HEK293 (cell line): ENCODE results near the gene KITLG.

Source experiments
- CTCF ChIA-PET: fragments of 350-600 bp; formaldehyde crosslinking; extraction: SDS; loops from one replicate; lab custom pipeline; 2021; ENCODE audit warnings: antibody characterized with exemption; lab: Yijun Ruan, JAX
- POLR2A ChIA-PET: fragments of 300-600 bp; formaldehyde crosslinking; extraction: SDS; loops from one replicate; lab custom pipeline; 2020; ENCODE audit warnings: antibody characterized with exemption, inconsistent platforms; lab: Yijun Ruan, JAX
- H3K27ac ChIP-seq: fragments of 200-500 bp; sonication (Bioruptor generic); 2 replicates; pipeline ENCODE4 v1.5.1; 2014; ENCODE audit warnings: low read depth, low read length, control low read depth, inconsistent platforms; ENCODE audit errors: extremely low read depth
- H3K36me3 ChIP-seq, 2 experiments: fragments of 200-500 bp in 1 of 2; sonication (Bioruptor generic) in 1 of 2; 1 replicate in 1 of 2; 2 replicates in 1 of 2; pipeline ENCODE4 v1.5.1; 2014 to 2017; ENCODE audit warnings: inconsistent platforms in 2 of 2, low read length in 2 of 2; ENCODE audit not compliant: control insufficient read depth in 2 of 2, insufficient read depth in 1 of 2
- H3K4me1 ChIP-seq: fragments of 200-500 bp; sonication (Bioruptor generic); 2 replicates; pipeline ENCODE4 v1.5.1; 2014; ENCODE audit warnings: mild to moderate bottlenecking, low read length, inconsistent platforms; ENCODE audit not compliant: control insufficient read depth, insufficient read depth
- H3K4me3 ChIP-seq: 2 replicates; pipeline ENCODE4 v1.5.1; 2011; ENCODE audit warnings: low read depth, mild to moderate bottlenecking, control low read depth, low read length, moderate library complexity
- H3K9me3 ChIP-seq: fragments of 200-500 bp; sonication (Bioruptor generic); 2 replicates; pipeline ENCODE4 v1.5.1; 2014; ENCODE audit warnings: low read depth, low read length, inconsistent platforms; ENCODE audit not compliant: control insufficient read depth, insufficient read depth
- GLIS1 ChIP-seq: fragments of 450-650 bp; formaldehyde crosslinking; IDR thresholded peaks from 2 replicates; pipeline ENCODE4 v1.5.1; 2016; ENCODE audit warnings: missing biosample characterization, missing genetic modification characterization
- KLF9 ChIP-seq: fragments of 450-650 bp; formaldehyde crosslinking; IDR thresholded peaks from 2 replicates; pipeline ENCODE4 v1.5.1; 2016; ENCODE audit warnings: missing biosample characterization, missing genetic modification characterization, low read depth
- REST ChIP-seq: fragments of 450-650 bp; formaldehyde crosslinking; IDR thresholded peaks from 2 replicates; pipeline ENCODE4 v1.5.1; 2016; ENCODE audit warnings: missing biosample characterization, missing genetic modification characterization
- SALL2 ChIP-seq: fragments of 450-650 bp; formaldehyde crosslinking; IDR thresholded peaks from 2 replicates; pipeline ENCODE4 v1.5.0; 2017; ENCODE audit warnings: missing biosample characterization, mild to moderate bottlenecking, missing genetic modification characterization, borderline replicate concordance
- TCF7L2 ChIP-seq: IDR thresholded peaks from 2 replicates; pipeline ENCODE4 v1.6.1; 2011; ENCODE audit warnings: low read depth, mild to moderate bottlenecking, inconsistent platforms, low read length, moderate library complexity, borderline replicate concordance
- ZBTB48 ChIP-seq: fragments of 450-650 bp; formaldehyde crosslinking; IDR thresholded peaks from 2 replicates; pipeline ENCODE4 v1.5.1; 2016; ENCODE audit warnings: missing biosample characterization, missing genetic modification characterization
- ZFP3 ChIP-seq: fragments of 450-650 bp; formaldehyde crosslinking; IDR thresholded peaks from 2 replicates; pipeline ENCODE4 v1.5.1; 2016; ENCODE audit warnings: low read depth, missing biosample characterization, missing genetic modification characterization
- ZNF114 ChIP-seq: fragments of 450-650 bp; formaldehyde crosslinking; IDR thresholded peaks from 2 replicates; pipeline ENCODE4 v1.5.0; 2017; ENCODE audit warnings: missing biosample characterization, missing genetic modification characterization
- ZNF148 ChIP-seq: fragments of 450-650 bp; formaldehyde crosslinking; IDR thresholded peaks from 2 replicates; pipeline ENCODE4 v1.5.0; 2017; ENCODE audit warnings: missing biosample characterization, missing genetic modification characterization, borderline replicate concordance
- ZNF292 ChIP-seq: fragments of 450-650 bp; formaldehyde crosslinking; IDR thresholded peaks from 2 replicates; pipeline ENCODE4 v1.5.1; 2016; ENCODE audit warnings: low read depth, missing biosample characterization, missing genetic modification characterization, borderline replicate concordance
- ZNF335 ChIP-seq: fragments of 450-650 bp; formaldehyde crosslinking; conservative IDR thresholded peaks from 2 replicates; pipeline ENCODE4 v1.5.1; 2016; ENCODE audit warnings: missing biosample characterization, missing genetic modification characterization
- ZNF398 ChIP-seq: fragments of 450-650 bp; formaldehyde crosslinking; IDR thresholded peaks from 2 replicates; pipeline ENCODE4 v1.5.1; 2017; ENCODE audit warnings: missing biosample characterization, missing genetic modification characterization
- ZNF426 ChIP-seq: fragments of 450-650 bp; formaldehyde crosslinking; IDR thresholded peaks from 2 replicates; pipeline ENCODE4 v1.5.1; 2017; ENCODE audit warnings: missing biosample characterization, missing genetic modification characterization, mild to moderate bottlenecking, inconsistent platforms, moderate library complexity
- ZNF449 ChIP-seq: fragments of 450-650 bp; formaldehyde crosslinking; IDR thresholded peaks from 2 replicates; pipeline ENCODE4 v1.5.1; 2017; ENCODE audit warnings: missing biosample characterization, mild to moderate bottlenecking, missing genetic modification characterization, moderate library complexity
- ZNF501 ChIP-seq: fragments of 450-650 bp; formaldehyde crosslinking; IDR thresholded peaks from 2 replicates; pipeline ENCODE4 v1.5.1; 2016; ENCODE audit warnings: missing biosample characterization, missing genetic modification characterization
- ZNF626 ChIP-seq: fragments of 450-650 bp; sonication (Bioruptor Pico); formaldehyde crosslinking; IDR thresholded peaks from 2 replicates; pipeline ENCODE4 v1.5.1; 2018; ENCODE audit warnings: missing biosample characterization, missing genetic modification characterization, inconsistent platforms
- ZNF701 ChIP-seq: fragments of 450-650 bp; formaldehyde crosslinking; IDR thresholded peaks from 2 replicates; pipeline ENCODE4 v1.5.1; 2016; ENCODE audit warnings: missing biosample characterization, missing genetic modification characterization
- ZNF776 ChIP-seq: fragments of 450-650 bp; formaldehyde crosslinking; IDR thresholded peaks from 2 replicates; pipeline ENCODE4 v1.5.0; 2017; ENCODE audit warnings: missing biosample characterization, missing genetic modification characterization, borderline replicate concordance
- ZNF830 ChIP-seq: fragments of 450-650 bp; IDR thresholded peaks from 2 replicates; pipeline ENCODE4 v1.5.0; 2018; ENCODE audit warnings: missing biosample characterization, missing genetic modification characterization, low read depth, mild to moderate bottlenecking, moderate library complexity
- ZSCAN16 ChIP-seq: fragments of 450-650 bp; formaldehyde crosslinking; IDR thresholded peaks from 2 replicates; pipeline ENCODE4 v1.5.1; 2016; ENCODE audit warnings: missing biosample characterization, missing genetic modification characterization

The KITLG gene

GRCh38 chr12:88539893-88540292 is 40.4 kb downstream of the KITLG start:
- no peak overlapping the region for H3K27ac ChIP-seq
- no peaks in the 10 kb centered on the region for H3K9me3 ChIP-seq
- H3K4me1 ChIP-seq, result no peaks in the 10 kb centered on the region
- no peak for TF ChIP-seq REST (tag by site-specific recombination)
- TF ChIP-seq ZNF449 (tag by site-specific recombination), result no peak
- TF ChIP-seq SALL2, result no peak
- no peak for TF ChIP-seq ZNF830
- TF ChIP-seq ZNF501 (tag by site-specific recombination), result no peak
- TF ChIP-seq ZSCAN16 (tag by site-specific recombination), result no peak
- TF ChIP-seq ZNF626, result no peak
- ChIA-PET CTCF (interaction anchor here (0.6 kb wide), 1 partner anchor 11 kb away, joined by 3 read pairs; no protein-coding TSS in a partner anchor), POLR2A (no interaction called here)
- H3K36me3 ChIP-seq, result peaks cover 4 to 25% of the 10 kb centered on the region in 2 experiments; a peak in 2 of 3 replicates
- H3K4me3 ChIP-seq, result no peak overlapping the region

- POLR2A ChIA-PET, result no interaction called here
- no peak for TF ChIP-seq ZNF398 (tag by site-specific recombination)
- TF ChIP-seq, all 188 proteins: peak for 0
Observed at GRCh38 chr12:88538697-88539096, 41.6 kb downstream of the KITLG start.

GRCh38 chr12:88538250-88538649 is 42.0 kb downstream of the KITLG start:
- no peak overlapping the region for H3K27ac ChIP-seq
- no peaks in the 10 kb centered on the region for H3K4me1 ChIP-seq
- H3K36me3 ChIP-seq, result peaks cover 4 to 20% of the 10 kb centered on the region in 2 experiments; a peak in 2 of 3 replicates
- H3K9me3 ChIP-seq, result no peaks in the 10 kb centered on the region
- ChIA-PET CTCF (no interaction called here), POLR2A (no interaction called here)
- H3K4me3 ChIP-seq, result no peak overlapping the region
- TF ChIP-seq KLF9 (tag by site-specific recombination) (no peak), ZNF114 (tag by site-specific recombination) (no peak), GLIS1 (tag by site-specific recombination) (no peak), ZNF776 (tag by site-specific recombination) (no peak), ZNF335 (tag by site-specific recombination) (no peak), ZNF148 (tag by site-specific recombination) (no peak), ZFP3 (tag by site-specific recombination) (no peak), ZNF701 (tag by site-specific recombination) (no peak), ZBTB48 (no peak), ZNF426 (no peak), TCF7L2 (no peak), ZNF292 (tag by site-specific recombination) (no peak)

More at GRCh38 chr12:88538697-88539096, 41.6 kb downstream of the KITLG start:
- Histone ChIP-seq H3K27ac (no peak overlapping the region), H3K4me3 (no peak overlapping the region), H3K9me3 (no peaks in the 10 kb centered on the region), H3K36me3 (peaks cover 4 to 24% of the 10 kb centered on the region in 2 experiments; a peak in 2 of 3 replicates), H3K4me1 (no peaks in the 10 kb centered on the region)
- CTCF ChIA-PET, result interaction anchor here (0.7 kb wide), 1 partner anchor 25 kb away, joined by 3 read pairs; no protein-coding TSS in a partner anchor
